Stimulated activated CD4-positive, alpha-beta T cell treated with anti-CD3 and anti-CD28 coated beads, Interleukin-2, amount 100 ng/mL, for 4 hours (primary cell): ENCODE measurements around the gene TMC8.
"Not testable (repeated sequence)": the region's sequence is repeated elsewhere in the genome, so short reads cannot be mapped to it uniquely, and the experiment has no call there.

Experiments
- DNase-seq: peaks from one replicate; pipeline ENCODE4 v3.0.0-alpha.2; 2020; ENCODE audit warnings: low read depth

TMC8 gene

GRCh38 chr17:78130437-78131101 is at the start of gene TMC8:
TMC8 (plus strand) TSS chr17:78130771; CDS start chr17:78131589, 818 bp downstream.
- no peak for DNase-seq

- no peak for DNase-seq
These were observed 49.0 kb upstream of the TMC8 start for GRCh38 chr17:78081551-78081950.

- not testable (repeated sequence) for DNase-seq
These were observed 48.2 kb upstream of the TMC8 start for GRCh38 chr17:78082355-78082872.

GRCh38 chr17:78082988-78083387 is 47.6 kb upstream of the TMC8 start:
- DNase-seq: no peak

GRCh38 chr17:78086740-78087139 is 43.8 kb upstream of the TMC8 start:
- no peak for DNase-seq

- DNase-seq: no peak
These were observed 42.0 kb upstream of the TMC8 start for GRCh38 chr17:78088529-78088928.

- no peak for DNase-seq
These were observed 40.8 kb upstream of the TMC8 start for GRCh38 chr17:78089576-78090281.

- DNase-seq: no peak
These were observed 37.7 kb upstream of the TMC8 start for GRCh38 chr17:78092794-78093324.

GRCh38 chr17:78095035-78095434 is 35.5 kb upstream of the TMC8 start:
- DNase-seq: no peak

GRCh38 chr17:78096093-78096492 is 34.5 kb upstream of the TMC8 start:
- DNase-seq: no peak

GRCh38 chr17:78101112-78101511 is 29.5 kb upstream of the TMC8 start:
- DNase-seq: no peak

GRCh38 chr17:78101542-78101941 is 29.0 kb upstream of the TMC8 start:
- DNase-seq: no peak

- DNase-seq: no peak
These were observed 27.3 kb upstream of the TMC8 start for GRCh38 chr17:78103311-78103710.

- DNase-seq: no peak
These were observed 26.0 kb upstream of the TMC8 start for GRCh38 chr17:78104540-78104941.

GRCh38 chr17:78105101-78105500 is 25.5 kb upstream of the TMC8 start:
- DNase-seq: no peak

GRCh38 chr17:78105551-78105950 is 25.0 kb upstream of the TMC8 start:
- no peak for DNase-seq

GRCh38 chr17:78106211-78106610 is 24.4 kb upstream of the TMC8 start:
- DNase-seq: no peak

- no peak for DNase-seq
These were observed 23.1 kb upstream of the TMC8 start for GRCh38 chr17:78107457-78107856.

GRCh38 chr17:78107976-78108725 is 22.4 kb upstream of the TMC8 start:
- DNase-seq: no peak

GRCh38 chr17:78108726-78109488 is 21.7 kb upstream of the TMC8 start:
- DNase-seq: no peak

- DNase-seq: no peak
These were observed 21.1 kb upstream of the TMC8 start for GRCh38 chr17:78109489-78109761.
